DND-41 (cell line): Measurements from ENCODE around the gene TAF1L.
"Not testable (repeated sequence)": the region's sequence is repeated elsewhere in the genome, so short reads cannot be mapped to it uniquely, and the experiment has no call there.

ENCODE experiments used
- ATAC-seq: fragments of 200-7000 bp; cut with Tn5 transposase; 3 replicates; pipeline ENCODE4 v1.9.1; 2021; ENCODE audit warnings: low read depth; ENCODE audit not compliant: insufficient read depth
- DNase-seq: peaks from one replicate; pipeline ENCODE4 v3.0.0-alpha.2; 2020
- H2AFZ ChIP-seq: 2 replicates; pipeline ENCODE4 v1.6.0; 2012; ENCODE audit warnings: low read depth, low read length
- H3K27ac ChIP-seq: 2 replicates; pipeline ENCODE4 v1.5.1; 2012; ENCODE audit warnings: low read length, inconsistent platforms
- H3K27me3 ChIP-seq: fragments of 200-600 bp; sonication (generic); 2 replicates; pipeline ENCODE4 v1.6.0; 2012; ENCODE audit warnings: low read length, mild to moderate bottlenecking, inconsistent platforms; ENCODE audit not compliant: insufficient read depth, poor library complexity
- H3K36me3 ChIP-seq: 2 replicates; pipeline ENCODE4 v1.5.1; 2012; ENCODE audit warnings: low read length, inconsistent platforms; ENCODE audit not compliant: insufficient read depth
- H3K4me1 ChIP-seq: 2 replicates; pipeline ENCODE4 v1.5.1; 2012; ENCODE audit warnings: mild to moderate bottlenecking, low read length; ENCODE audit not compliant: insufficient read depth
- H3K4me2 ChIP-seq: 2 replicates; pipeline ENCODE4 v1.6.0; 2012; ENCODE audit warnings: mild to moderate bottlenecking, moderate library complexity, low read length, inconsistent platforms; ENCODE audit not compliant: insufficient read depth
- H3K4me3 ChIP-seq, 2 experiments: fragments of 200-600 bp in 1 of 2; shearing (Covaris generic) in 1 of 2; 2 replicates each; pipeline ENCODE4 v1.5.1; 2012 to 2016; ENCODE audit warnings: inconsistent platforms in 2 of 2, low read length in 2 of 2, mild to moderate bottlenecking in 2 of 2, low read depth in 1 of 2, moderate library complexity in 1 of 2
- H3K79me2 ChIP-seq: 2 replicates; pipeline ENCODE4 v1.6.0; 2012; ENCODE audit warnings: low read length, inconsistent platforms; ENCODE audit not compliant: insufficient read depth
- H3K9ac ChIP-seq: 2 replicates; pipeline ENCODE4 v1.6.0; 2012; ENCODE audit warnings: low read depth, mild to moderate bottlenecking, inconsistent platforms, low read length, moderate library complexity
- H3K9me3 ChIP-seq: 2 replicates; pipeline ENCODE4 v1.5.1; 2012; ENCODE audit warnings: low read length, moderate library complexity, mild to moderate bottlenecking, inconsistent platforms; ENCODE audit not compliant: insufficient read depth, severe bottlenecking
- H4K20me1 ChIP-seq: 2 replicates; pipeline ENCODE4 v1.6.0; 2012; ENCODE audit warnings: low read length; ENCODE audit not compliant: insufficient read depth
- CTCF ChIP-seq: IDR thresholded peaks from 2 replicates; pipeline ENCODE4 v1.5.1; 2012; ENCODE audit warnings: borderline replicate concordance, low read length, moderate library complexity, mild to moderate bottlenecking; ENCODE audit not compliant: poor library complexity, severe bottlenecking; ENCODE audit errors: extremely low read depth
- EZH2 ChIP-seq: IDR thresholded peaks from 3 replicates; pipeline ENCODE4 v1.6.1; 2012; ENCODE audit warnings: borderline replicate concordance, low read depth, mild to moderate bottlenecking, moderate library complexity, low read length, inconsistent platforms; ENCODE audit not compliant: severe bottlenecking

The TAF1L gene

DNA sequence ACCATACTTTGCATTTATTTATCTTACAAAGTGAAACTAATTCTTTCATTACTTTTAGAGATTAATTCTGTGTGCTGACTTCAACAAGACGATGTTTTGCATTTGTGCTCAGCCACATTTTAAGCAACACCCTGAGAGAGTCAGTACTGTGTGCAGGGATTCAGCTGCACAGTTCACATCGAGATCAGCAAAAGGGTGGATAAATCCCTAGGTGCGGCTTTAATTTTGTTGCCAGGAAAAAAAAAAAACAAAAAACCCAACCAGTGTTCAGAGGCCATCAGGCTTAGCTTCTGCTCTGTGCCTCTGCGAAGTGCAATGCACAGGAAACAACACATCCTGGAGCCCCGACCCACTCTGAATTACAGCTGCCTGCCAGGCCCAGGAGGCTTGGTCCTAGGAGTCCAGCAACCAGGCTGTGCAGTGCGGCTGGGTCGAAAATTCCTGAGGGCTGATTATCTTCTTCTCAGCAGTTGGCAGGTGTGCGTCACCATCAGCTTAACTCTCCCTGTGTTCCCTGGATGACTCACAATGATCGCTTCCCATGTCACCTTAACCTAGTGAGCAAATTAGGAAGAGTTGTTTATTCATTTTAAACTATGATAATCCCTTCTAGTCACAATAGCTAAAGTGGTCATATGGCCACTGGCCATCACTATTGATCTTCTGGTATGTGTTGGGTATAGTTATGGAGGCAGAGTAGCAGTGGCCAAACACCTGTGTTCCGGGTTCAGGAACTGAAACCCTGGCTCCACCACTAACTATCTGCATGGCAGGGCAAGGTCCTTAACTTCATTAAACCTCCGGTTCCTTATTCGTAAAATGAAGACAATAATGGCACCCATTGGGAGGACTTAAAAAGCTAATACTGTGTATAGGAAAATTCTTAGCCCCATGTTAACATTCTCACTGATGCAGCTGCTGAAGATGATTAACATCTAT is 31.3 kb downstream of the TAF1L start:
- no peak overlapping the region for H3K9ac ChIP-seq
- H3K4me3 ChIP-seq, result no peak overlapping the region
- H3K36me3 ChIP-seq, result no peaks in the 10 kb centered on the region
- H2AFZ ChIP-seq, result no peak overlapping the region
- H3K79me2 ChIP-seq, result no peaks in the 10 kb centered on the region
- H4K20me1 ChIP-seq, result no peaks in the 10 kb centered on the region
- H3K9me3 ChIP-seq, result no peaks in the 10 kb centered on the region
- TF ChIP-seq EZH2 (no peak), CTCF (no peak)
- H3K27ac ChIP-seq, result no peak overlapping the region
- H3K4me2 ChIP-seq, result no peak overlapping the region
- H3K4me1 ChIP-seq, result no peaks in the 10 kb centered on the region
- H3K27me3 ChIP-seq, result peaks cover 7% of the 10 kb centered on the region
- DNase-seq (no peak), ATAC-seq (no peak)

GRCh38 chr9:32599021-32599420 is 36.4 kb downstream of the TAF1L start:
- not testable (repeated sequence) for H3K9me3 ChIP-seq, ATAC-seq, H3K79me2 ChIP-seq, H3K36me3 ChIP-seq, H3K4me3 ChIP-seq, H2AFZ ChIP-seq, DNase-seq, H3K27me3 ChIP-seq, H4K20me1 ChIP-seq, H3K4me1 ChIP-seq, H3K4me2 ChIP-seq, H3K27ac ChIP-seq, H3K9ac ChIP-seq

DNA sequence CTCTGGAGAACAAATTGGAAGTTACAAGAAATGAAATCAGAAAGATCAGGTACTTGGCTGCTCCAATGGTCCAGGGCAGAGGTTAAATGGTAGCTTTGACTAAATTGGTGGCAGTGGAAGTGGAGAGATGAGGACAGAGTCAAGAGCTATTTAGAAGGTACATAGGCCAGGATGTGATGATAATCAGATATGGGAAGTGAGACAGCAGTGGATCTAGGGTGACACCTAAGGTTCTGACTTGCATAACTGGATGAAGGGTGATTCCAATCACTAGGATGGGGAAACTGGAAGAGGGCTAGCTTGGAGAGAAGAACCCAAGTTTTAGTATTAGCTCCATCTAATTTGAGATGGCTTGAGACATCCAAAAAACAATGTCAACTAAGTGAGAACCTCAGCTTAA is 38.5 kb downstream of the TAF1L start:
- H3K9ac ChIP-seq, result no peak overlapping the region
- H3K27ac ChIP-seq, result no peak overlapping the region
- no peak for TF ChIP-seq EZH2
- no peak for TF ChIP-seq CTCF
- no peak overlapping the region for H3K4me2 ChIP-seq
- DNase-seq (no peak), ATAC-seq (no peak)
- H3K27me3 ChIP-seq, result peaks cover under 1% of the 10 kb centered on the region
- no peak overlapping the region for H3K4me3 ChIP-seq
- H4K20me1 ChIP-seq, result no peaks in the 10 kb centered on the region
- no peaks in the 10 kb centered on the region for H3K36me3 ChIP-seq
- H2AFZ ChIP-seq, result no peak overlapping the region
- H3K4me1 ChIP-seq, result no peaks in the 10 kb centered on the region
- H3K9me3 ChIP-seq, result no peaks in the 10 kb centered on the region
- no peaks in the 10 kb centered on the region for H3K79me2 ChIP-seq

DNA sequence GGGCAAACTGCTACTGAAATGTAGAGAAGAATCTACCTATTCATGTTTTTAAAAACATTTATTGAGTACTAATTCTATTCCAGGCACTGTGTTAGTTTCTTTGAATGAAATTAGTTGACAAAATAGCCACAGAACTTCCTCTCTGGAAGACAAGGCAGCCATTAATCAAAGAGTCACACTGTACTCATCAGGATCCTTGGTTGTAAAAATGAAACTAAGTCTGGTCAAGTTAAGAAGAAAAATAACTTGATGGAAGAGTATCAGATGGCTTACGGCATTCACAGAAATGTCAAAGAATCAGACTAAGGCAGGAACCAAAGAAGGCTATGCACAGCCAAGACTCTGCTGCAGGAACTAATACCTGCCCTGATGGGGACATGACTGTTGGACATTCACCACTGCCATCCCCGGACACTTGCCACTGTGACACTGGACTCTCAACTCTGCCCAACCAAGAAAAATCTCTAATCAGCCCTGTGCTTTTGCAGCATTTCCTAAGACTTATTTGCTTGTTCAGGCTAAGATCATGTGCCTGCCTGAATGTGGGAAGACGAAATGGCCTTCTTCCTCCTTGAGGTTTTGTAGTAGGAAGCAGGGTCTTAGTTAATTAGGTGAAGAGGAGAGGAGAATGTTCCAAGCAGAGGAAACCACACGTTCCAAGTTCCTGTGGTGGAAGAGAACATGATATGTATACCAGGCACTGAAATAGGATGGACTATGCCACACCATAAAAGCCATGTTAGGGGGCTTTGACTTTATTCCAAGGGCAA is 39.2 kb downstream of the TAF1L start:
- Histone ChIP-seq H3K9me3 (no peaks in the 10 kb centered on the region), H3K9ac (no peak overlapping the region), H3K36me3 (no peaks in the 10 kb centered on the region), H2AFZ (no peak overlapping the region), H3K4me1 (no peaks in the 10 kb centered on the region), H4K20me1 (no peaks in the 10 kb centered on the region), H3K27me3 (no peaks in the 10 kb centered on the region), H3K27ac (no peak overlapping the region), H3K4me3 (no peak overlapping the region), H3K79me2 (no peaks in the 10 kb centered on the region), H3K4me2 (no peak overlapping the region)
- ATAC-seq, result no peak
- TF ChIP-seq EZH2 (no peak), CTCF (no peak)
- DNase-seq, result no peak
